22Rv1 (cell line): ENCODE data around the gene DHRSX.
"Not testable (repeated sequence)": the region's sequence is repeated elsewhere in the genome, so short reads cannot be mapped to it uniquely, and the experiment has no call there.

Experiments used
- H3K27ac ChIP-seq: fragments of 450-650 bp; 2 replicates; pipeline ENCODE4 v1.5.1; 2017
- ZFX ChIP-seq: fragments of 450-650 bp; IDR thresholded peaks from 2 replicates; pipeline ENCODE4 v1.6.1; 2017; ENCODE audit warnings: antibody characterized with exemption, borderline replicate concordance
- TF ChIP-seq, protein P1 (sequence below): fragments of 450-650 bp; IDR thresholded peaks from 2 replicates; pipeline ENCODE4 v1.5.1; 2017; ENCODE audit warnings: mild to moderate bottlenecking

The DHRSX gene

DNA sequence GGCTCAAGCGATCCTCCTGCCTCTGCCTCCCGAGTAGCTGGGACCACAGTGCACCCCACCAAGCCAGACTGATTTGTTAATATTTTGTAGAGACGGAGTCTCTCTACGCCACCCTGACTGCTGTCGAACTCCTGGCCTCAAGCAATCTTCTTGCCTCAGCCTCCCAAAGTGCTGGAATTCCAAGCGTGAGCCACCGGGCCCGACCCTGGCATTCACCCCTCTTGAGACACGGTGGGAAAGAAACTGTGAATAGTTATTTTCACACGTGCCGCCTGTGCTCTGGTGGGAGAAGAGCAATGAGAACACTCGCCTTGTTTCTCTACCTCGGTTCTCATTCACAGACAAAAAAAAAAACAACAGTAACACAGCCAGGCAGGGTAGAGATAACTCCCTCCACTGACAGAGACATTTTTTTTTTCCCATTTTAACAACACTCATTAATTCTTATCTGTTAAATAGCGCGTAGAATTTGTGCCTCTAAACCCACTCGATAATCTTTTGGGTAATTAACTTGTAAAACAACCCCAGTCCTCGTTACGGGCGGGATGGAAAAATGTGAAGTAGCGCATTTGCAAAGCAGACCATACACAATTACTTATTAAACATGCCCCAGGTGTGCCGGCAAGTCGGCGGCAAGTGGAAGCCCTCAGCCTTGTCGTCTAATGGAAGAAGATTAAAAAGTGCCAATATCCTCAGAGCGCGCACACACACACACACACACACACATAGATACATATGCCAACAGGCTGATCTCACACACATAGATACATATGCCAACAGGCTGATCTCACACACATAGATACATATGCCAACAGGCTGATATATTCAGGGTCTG, 103.3 kb downstream of the DHRSX start:
- TF ChIP-seq, protein P1, sequence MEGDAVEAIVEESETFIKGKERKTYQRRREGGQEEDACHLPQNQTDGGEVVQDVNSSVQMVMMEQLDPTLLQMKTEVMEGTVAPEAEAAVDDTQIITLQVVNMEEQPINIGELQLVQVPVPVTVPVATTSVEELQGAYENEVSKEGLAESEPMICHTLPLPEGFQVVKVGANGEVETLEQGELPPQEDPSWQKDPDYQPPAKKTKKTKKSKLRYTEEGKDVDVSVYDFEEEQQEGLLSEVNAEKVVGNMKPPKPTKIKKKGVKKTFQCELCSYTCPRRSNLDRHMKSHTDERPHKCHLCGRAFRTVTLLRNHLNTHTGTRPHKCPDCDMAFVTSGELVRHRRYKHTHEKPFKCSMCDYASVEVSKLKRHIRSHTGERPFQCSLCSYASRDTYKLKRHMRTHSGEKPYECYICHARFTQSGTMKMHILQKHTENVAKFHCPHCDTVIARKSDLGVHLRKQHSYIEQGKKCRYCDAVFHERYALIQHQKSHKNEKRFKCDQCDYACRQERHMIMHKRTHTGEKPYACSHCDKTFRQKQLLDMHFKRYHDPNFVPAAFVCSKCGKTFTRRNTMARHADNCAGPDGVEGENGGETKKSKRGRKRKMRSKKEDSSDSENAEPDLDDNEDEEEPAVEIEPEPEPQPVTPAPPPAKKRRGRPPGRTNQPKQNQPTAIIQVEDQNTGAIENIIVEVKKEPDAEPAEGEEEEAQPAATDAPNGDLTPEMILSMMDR = no peak
- TF ChIP-seq ZFX = no peak
- H3K27ac ChIP-seq = no peak overlapping the region

DNA sequence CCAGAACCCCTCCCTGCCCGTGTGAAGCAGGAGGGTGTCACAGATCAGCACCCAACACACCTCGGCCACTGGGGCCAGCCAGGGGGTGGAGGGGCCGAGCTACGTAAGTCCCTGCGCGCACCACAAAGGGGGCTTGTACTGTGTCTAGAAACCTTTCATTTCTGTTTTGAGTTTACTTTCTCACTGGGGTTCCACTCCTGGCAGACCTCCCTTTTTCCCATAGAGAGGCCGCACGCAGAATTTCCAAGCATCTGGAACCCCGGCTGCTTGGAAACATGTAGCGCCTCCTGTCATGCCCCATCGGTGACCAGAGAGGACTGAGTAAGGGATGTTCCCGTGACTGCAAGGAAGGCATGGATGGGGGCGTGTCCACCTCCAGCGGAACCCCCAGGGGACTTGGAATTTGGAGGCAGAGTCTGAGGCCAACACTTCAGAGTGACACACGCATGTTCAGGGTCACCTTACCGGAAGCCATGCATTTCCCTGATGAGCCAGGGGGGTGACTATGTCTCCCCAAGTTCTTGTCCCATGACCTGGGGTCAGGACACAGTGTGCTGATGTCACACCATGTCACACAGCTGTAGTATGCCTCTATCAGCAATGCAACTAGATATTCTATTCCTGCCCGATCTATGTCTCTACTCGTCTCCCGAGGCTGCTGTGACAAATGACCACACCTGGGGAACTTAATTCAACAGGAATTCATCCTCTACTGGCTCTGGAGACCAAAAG, 105.3 kb downstream of the DHRSX start:
- TF ChIP-seq, protein P1 = no peak
- no peak for TF ChIP-seq ZFX
- no peak overlapping the region for H3K27ac ChIP-seq

DNA sequence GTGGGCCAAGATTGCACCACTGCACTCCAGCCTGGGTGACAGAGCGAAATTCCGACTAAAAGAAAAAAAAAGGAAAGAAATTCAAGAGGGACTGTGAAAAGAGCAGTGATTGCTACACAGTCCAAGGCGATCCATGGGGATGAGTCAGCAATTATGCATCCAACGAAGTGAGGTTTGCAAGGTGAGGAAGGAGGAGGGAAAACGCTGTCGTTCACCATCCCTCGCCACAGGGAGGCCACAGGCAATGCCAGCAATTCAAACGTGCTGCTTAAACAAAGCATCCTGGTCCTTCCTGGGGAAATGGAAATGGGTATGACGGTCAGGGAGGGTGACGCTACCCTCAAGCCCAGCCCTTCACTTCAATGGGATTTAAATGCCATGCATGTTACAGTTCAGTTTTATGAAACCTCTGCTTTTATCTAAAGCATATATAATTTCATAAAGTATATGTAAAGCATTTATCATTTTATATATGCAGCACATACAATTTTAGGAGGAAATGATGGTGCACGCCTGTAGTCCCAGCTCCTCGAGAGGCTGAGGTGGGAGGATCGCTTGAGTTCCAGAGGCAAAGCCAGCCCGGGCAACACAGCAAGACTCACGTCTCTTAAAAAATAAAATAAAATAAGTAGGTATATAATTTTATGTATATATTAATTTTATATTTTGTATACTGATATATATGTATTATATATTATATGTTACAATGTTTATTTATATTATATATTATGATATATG, 108.7 kb downstream of the DHRSX start:
- no peak overlapping the region for H3K27ac ChIP-seq
- TF ChIP-seq, protein P1 = no peak
- no peak for TF ChIP-seq ZFX

DNA sequence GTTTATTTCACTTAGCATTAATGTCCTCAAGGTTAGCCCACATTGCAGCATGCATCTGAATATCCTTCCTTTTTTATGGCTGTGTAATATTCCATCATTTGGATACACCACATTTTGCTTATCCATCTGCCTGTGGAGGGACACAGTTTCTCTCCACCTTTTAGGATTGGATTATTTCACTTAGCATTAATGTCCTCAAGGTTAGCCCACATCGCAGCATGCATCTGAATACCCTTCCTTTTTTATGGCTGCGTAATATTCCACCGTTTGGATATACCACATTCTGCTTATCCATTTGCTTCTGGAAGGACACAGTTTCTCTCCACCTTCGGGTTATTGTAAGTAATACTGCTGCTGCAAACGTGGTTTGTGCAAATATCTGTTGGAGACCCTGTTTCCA, 110.0 kb downstream of the DHRSX start:
- TF ChIP-seq ZFX = no peak
- TF ChIP-seq, protein P1 = no peak
- no peak overlapping the region for H3K27ac ChIP-seq

GRCh38 chrX:2389731-2390130, 111.0 kb downstream of the DHRSX start:
- not testable (repeated sequence) for H3K27ac ChIP-seq

- H3K27ac ChIP-seq = no peak overlapping the region
- TF ChIP-seq, protein P1 = no peak
- no peak for TF ChIP-seq ZFX
These were observed 111.5 kb downstream of the DHRSX start for GRCh38 chrX:2389324-2389723.

- H3K27ac ChIP-seq = no peak overlapping the region
- TF ChIP-seq, protein P1 = no peak
- TF ChIP-seq ZFX = no peak
These were observed 112.1 kb downstream of the DHRSX start for GRCh38 chrX:2388669-2389068.
